Effector memory CD4-positive, alpha-beta T cell (primary cell): ENCODE measurements around the gene BCKDHB.
"Not testable (repeated sequence)": the region's sequence is repeated elsewhere in the genome, so short reads cannot be mapped to it uniquely, and the experiment has no call there.

Experiments
- DNase-seq, 3 donors: peaks; one replicate each; pipeline ENCODE4 v3.0.0-alpha.2; 2020
- H3K27ac ChIP-seq: 2 replicates; pipeline ENCODE4 v1.7.0; 2013; ENCODE audit warnings: mild to moderate bottlenecking, low read length, moderate library complexity; ENCODE audit not compliant: insufficient read depth, poor library complexity, severe bottlenecking
- H3K27me3 ChIP-seq: replicated peaks from 2 replicates; pipeline ENCODE4 v1.7.0; 2013; ENCODE audit warnings: mild to moderate bottlenecking, low read length; ENCODE audit not compliant: insufficient read depth, control insufficient read depth, poor library complexity, severe bottlenecking
- H3K36me3 ChIP-seq: 2 replicates; pipeline ENCODE4 v1.7.0; 2013; ENCODE audit warnings: mild to moderate bottlenecking, low read length, moderate library complexity; ENCODE audit not compliant: control insufficient read depth, insufficient read depth
- H3K4me1 ChIP-seq: 2 replicates; pipeline ENCODE4 v1.7.0; 2013; ENCODE audit warnings: low read length, mild to moderate bottlenecking; ENCODE audit not compliant: control insufficient read depth, insufficient read depth, poor library complexity, severe bottlenecking
- H3K4me3 ChIP-seq: 2 replicates; pipeline ENCODE4 v1.7.0; 2013; ENCODE audit warnings: low read length, low read depth, mild to moderate bottlenecking; ENCODE audit not compliant: insufficient read depth, poor library complexity, severe bottlenecking
- H3K9me3 ChIP-seq: 2 replicates; pipeline ENCODE4 v1.7.0; 2013; ENCODE audit warnings: mild to moderate bottlenecking, low read length, moderate library complexity; ENCODE audit not compliant: control insufficient read depth
- total RNA-seq, 3 donors: gene quantifications; one replicate each; lab custom pipeline; 2026; lab: John Stamatoyannopoulos, UW

Gene BCKDHB
- total RNA-seq: 11.6 to 17.3 (median 11.7) reads per million in 3 donors

DNA sequence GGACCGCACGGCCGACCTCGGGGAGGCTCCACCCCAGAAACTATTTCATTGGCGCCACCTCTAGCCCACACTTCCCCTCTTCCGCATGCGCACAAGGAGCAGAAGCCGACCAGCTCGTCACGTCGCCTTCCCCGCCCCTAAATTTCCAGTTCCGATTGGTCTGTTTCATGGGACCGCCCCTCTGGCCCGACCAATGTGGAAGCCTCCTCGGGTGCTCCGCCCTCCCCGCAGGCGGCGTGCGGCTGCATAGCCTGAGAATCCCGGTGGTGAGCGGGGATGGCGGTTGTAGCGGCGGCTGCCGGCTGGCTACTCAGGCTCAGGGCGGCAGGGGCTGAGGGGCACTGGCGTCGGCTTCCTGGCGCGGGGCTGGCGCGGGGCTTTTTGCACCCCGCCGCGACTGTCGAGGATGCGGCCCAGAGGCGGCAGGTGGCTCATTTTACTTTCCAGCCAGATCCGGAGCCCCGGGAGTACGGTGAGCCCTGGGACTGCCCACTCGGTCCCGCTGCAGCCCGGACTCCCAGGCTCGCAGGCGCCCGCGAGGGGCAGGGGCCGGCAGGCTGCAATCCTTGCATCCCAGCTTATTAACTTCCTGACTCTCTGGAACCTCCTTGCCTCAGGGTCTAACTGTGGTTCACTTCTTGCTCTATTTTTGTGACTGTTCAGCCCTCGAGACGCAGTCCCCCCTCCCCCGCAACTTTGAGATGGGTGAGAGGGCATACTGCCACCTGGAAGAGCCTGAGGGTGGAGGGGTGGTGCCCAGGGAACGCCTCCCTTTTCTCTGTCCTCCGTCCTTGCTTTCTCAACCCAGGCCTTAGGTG lies at the start of gene BCKDHB:
TSS of gene BCKDHB (plus strand) at position 254 of the 818 bp plus-strand sequence. CDS start at position 277, 23 bp downstream.
- peak; percentile 95 to 97 (median 97) for DNase-seq
- peak within 1 kb of the TSS; percentile 66 for H3K4me3 ChIP-seq
- no peaks in the 10 kb centered on the region for H3K9me3 ChIP-seq
- H3K4me1 ChIP-seq: no peaks in the 10 kb centered on the region
- H3K27ac ChIP-seq: peak within 1 kb of the TSS; percentile 48
- H3K36me3 ChIP-seq: no peaks in the 10 kb centered on the region
- H3K27me3 ChIP-seq: no peaks in the 10 kb centered on the region

DNA sequence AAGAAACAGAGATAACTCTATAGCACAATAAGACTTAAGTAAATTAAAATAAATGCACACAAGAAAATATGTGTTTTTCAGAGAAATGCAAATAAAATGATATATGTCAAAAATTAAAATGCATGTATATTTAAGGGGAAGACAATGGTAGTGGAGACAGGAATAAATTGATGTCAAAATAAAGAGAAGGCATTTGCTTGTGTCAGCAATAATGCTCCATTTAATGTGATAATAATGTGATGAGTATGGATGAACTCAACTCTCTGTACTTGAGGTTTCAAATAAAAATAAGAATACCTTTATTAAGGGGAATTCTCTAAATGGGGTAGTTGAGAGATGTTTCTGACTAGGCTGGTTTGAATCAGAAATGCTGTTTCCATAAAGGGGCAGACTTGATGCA lies 45.7 kb upstream of the BCKDHB start:
- H3K4me1 ChIP-seq: no peaks in the 10 kb centered on the region
- no peak overlapping the region for H3K4me3 ChIP-seq
- no peak for DNase-seq
- no peaks in the 10 kb centered on the region for H3K9me3 ChIP-seq
- H3K27me3 ChIP-seq: no peaks in the 10 kb centered on the region
- no peaks in the 10 kb centered on the region for H3K36me3 ChIP-seq
- no peak overlapping the region for H3K27ac ChIP-seq

DNA sequence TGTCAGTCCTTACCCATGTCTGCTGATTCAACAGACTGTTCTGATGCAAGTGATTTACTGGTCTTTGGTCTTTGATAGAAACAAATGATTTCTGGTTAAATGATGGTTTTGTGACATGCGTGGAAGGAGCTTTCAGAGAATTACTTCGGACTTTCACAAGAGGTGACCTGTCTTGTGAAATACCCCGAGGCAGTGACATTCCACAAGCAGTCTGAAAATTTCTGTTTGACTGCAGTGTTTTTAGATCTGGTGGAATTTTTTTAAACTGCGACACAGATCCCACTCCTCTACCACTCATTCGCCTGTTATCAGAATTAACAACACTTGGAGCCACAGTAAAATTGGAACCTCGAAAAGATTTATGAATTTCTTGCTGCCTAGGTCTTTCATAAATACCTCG lies 38.3 kb upstream of the BCKDHB start:
- not testable (repeated sequence) for H3K27ac ChIP-seq, DNase-seq, H3K9me3 ChIP-seq, H3K4me1 ChIP-seq, H3K36me3 ChIP-seq, H3K27me3 ChIP-seq, H3K4me3 ChIP-seq

DNA sequence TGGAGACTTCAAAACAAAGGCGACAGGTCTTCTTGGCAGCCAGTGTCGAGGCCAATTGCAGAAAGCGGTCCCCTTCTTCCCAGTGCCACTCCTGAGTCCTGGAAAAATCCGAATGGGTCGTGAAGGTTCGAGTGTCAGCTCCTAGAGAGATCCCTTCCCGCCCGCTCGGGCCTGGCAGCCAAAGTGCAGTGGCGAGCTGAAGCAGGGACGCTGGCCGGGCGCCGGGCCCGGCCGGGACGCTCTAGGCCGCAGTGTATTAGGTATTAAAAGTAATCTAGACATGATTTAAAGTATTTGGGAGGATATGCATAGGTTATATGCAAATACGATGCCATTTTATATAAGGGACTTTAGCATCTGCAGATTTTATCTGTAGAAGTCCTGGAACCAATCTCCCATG lies 36.0 kb upstream of the BCKDHB start:
- not testable (repeated sequence) for H3K4me3 ChIP-seq, H3K27ac ChIP-seq, DNase-seq, H3K4me1 ChIP-seq, H3K27me3 ChIP-seq, H3K9me3 ChIP-seq, H3K36me3 ChIP-seq

DNA sequence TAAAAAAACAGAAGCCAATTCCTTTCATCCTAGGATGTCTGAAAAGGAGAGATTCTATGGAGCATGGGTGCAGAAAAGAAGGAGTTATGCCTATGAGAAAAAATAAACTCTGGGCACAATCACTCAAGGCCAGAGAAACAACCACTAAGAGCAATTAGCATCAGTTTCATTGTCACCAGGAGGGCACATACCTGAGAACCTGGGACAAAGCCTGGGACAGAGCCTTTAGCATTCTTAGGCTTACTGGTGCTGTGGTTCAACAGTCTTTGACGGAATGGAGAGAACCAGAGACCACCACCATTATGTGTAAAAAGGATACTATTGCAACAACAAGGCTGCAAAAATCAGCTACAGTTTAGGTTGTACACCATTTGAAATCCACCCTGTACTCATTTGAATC lies 29.4 kb upstream of the BCKDHB start:
- H3K9me3 ChIP-seq: no peaks in the 10 kb centered on the region
- H3K4me3 ChIP-seq: no peak overlapping the region
- no peak overlapping the region for H3K27ac ChIP-seq
- no peak for DNase-seq
- H3K27me3 ChIP-seq: no peaks in the 10 kb centered on the region
- H3K4me1 ChIP-seq: no peaks in the 10 kb centered on the region
- H3K36me3 ChIP-seq: no peaks in the 10 kb centered on the region

DNA sequence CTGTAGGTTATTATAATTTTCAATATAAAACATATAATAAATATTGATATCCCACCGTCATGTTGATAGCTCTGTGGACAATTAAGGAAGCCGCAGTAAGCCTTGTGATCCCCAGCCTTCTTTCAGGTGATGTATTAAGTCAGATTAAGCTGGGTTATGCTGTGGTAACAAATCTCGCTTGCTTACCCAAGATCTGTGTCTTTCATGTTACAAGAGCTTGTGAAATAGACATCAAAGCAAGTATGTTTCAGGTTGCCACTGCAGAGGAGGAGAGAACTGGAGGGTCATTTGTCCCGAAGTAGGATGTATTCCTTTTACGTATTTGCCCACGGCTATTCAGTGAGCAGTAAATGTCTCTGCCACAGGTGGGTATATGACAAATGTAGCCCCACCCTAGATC lies 17.8 kb upstream of the BCKDHB start:
- Histone ChIP-seq H3K36me3 (no peaks in the 10 kb centered on the region), H3K9me3 (no peaks in the 10 kb centered on the region), H3K4me1 (no peaks in the 10 kb centered on the region), H3K27ac (no peak overlapping the region), H3K27me3 (no peaks in the 10 kb centered on the region), H3K4me3 (no peak overlapping the region)
- no peak for DNase-seq

DNA sequence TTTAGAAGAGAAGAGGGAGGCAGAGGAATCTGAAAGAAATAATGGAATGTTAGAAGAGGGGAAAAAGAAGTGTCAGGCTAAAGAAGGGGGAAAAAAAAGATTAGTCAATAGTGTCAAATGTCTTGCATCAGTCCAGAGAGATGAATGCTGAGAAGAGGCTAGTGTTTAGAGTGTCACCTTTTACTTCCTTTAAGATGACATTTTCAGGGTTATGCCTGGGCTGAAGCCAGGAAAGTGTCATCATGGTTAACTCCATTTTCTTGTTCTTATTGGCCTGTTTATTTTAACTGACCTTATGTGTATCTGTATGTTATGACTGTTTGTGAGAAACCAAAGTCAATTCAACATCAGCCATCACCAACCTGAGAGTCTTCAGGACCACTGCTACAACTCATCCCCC lies 15.0 kb upstream of the BCKDHB start:
- DNase-seq: no peak
- H3K36me3 ChIP-seq: no peaks in the 10 kb centered on the region
- H3K4me1 ChIP-seq: no peaks in the 10 kb centered on the region
- no peak overlapping the region for H3K4me3 ChIP-seq
- no peak overlapping the region for H3K27ac ChIP-seq
- H3K9me3 ChIP-seq: no peaks in the 10 kb centered on the region
- H3K27me3 ChIP-seq: no peaks in the 10 kb centered on the region

DNA sequence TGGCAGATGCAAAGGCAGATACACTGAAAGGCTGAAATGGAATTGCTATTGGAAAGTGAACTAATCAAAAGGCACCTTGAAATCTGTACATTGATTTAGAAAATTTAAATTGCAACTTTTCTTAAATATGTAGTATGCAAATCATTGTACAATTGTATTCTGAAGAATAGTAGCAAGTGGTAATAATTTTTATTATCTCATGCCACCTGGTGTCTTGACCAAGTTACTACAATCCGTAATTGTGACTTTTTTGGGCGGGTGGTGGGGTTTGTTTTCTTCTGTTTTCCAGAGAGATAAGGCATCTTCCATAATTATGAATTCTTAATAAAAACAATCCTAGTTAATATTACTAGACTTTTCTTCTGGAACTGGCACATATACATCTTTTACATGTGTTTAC lies 12.5 kb upstream of the BCKDHB start:
- no peaks in the 10 kb centered on the region for H3K27me3 ChIP-seq
- no peaks in the 10 kb centered on the region for H3K4me1 ChIP-seq
- H3K9me3 ChIP-seq: no peaks in the 10 kb centered on the region
- no peak overlapping the region for H3K4me3 ChIP-seq
- no peak overlapping the region for H3K27ac ChIP-seq
- no peak for DNase-seq
- H3K36me3 ChIP-seq: no peaks in the 10 kb centered on the region

DNA sequence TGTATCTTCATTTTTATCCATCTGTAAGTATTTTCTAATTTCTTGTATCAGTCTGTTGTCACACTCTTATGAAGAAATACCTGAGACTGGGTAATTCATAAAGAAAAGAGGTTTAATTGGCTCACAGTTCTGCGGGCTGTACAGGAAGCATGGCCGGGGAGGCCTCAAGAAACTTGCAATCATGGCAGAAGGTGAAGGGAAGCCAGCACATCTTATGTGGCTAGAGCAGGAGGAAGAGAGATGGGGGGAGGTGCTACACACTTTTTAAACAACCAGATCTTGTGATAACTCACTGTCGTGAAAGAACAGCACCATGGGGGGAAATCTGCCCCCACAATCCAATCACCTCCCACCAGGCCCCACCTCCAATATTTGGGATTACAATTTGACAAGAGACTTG lies 10.9 kb upstream of the BCKDHB start:
- DNase-seq: no peak
- H3K4me3 ChIP-seq: no peak overlapping the region
- H3K36me3 ChIP-seq: no peaks in the 10 kb centered on the region
- no peaks in the 10 kb centered on the region for H3K27me3 ChIP-seq
- H3K4me1 ChIP-seq: no peaks in the 10 kb centered on the region
- H3K9me3 ChIP-seq: no peaks in the 10 kb centered on the region
- no peak overlapping the region for H3K27ac ChIP-seq

DNA sequence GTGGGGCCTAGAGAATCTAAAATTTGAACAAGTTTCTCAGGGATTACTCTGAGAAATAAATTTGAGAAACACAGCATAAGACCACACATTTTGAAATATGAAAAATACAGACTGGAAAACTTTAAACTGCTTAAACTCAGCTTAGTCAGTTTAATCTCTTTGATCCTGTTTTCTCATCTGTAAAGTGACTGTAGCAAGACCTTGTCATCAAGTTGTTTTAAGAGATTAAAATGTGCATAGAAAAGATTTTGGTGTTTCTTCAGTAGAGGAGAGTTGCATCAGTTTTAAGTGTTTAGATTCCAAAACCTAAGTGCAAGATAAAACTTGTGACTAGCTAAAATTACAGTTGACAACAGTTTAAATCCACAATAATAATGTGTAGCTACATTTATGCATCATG lies 8.1 kb upstream of the BCKDHB start:
- no peak overlapping the region for H3K4me3 ChIP-seq

More for the DNA sequence above, 8.1 kb upstream of the BCKDHB start:
- Histone ChIP-seq H3K27me3 (no peaks in the 10 kb centered on the region), H3K27ac (no peak overlapping the region), H3K9me3 (no peaks in the 10 kb centered on the region), H3K4me1 (no peaks in the 10 kb centered on the region), H3K36me3 (no peaks in the 10 kb centered on the region)
- DNase-seq: no peak
